SU-DHL-6 (cell line): Measurements from ENCODE around the gene RASSF10.

Experiments
- H2AFZ ChIP-seq: fragments of 200-600 bp; sonication (generic); 2 replicates; pipeline ENCODE4 v1.6.1; 2014; ENCODE audit warnings: low read depth, mild to moderate bottlenecking, moderate library complexity, mixed read lengths, antibody characterized with exemption, low read length; ENCODE audit not compliant: severe bottlenecking
- H3F3A ChIP-seq: fragments of 200-600 bp; shearing (Covaris generic); 2 replicates; pipeline ENCODE4 v1.6.0; 2016; ENCODE audit warnings: antibody characterized with exemption, mild to moderate bottlenecking; ENCODE audit not compliant: insufficient read depth
- H3K27ac ChIP-seq: fragments of 200-600 bp; sonication (generic); 2 replicates; pipeline ENCODE4 v1.5.1; 2016; ENCODE audit warnings: low read depth, mild to moderate bottlenecking, low read length, moderate library complexity, mixed read lengths
- H3K27me3 ChIP-seq: fragments of 200-600 bp; sonication (generic), shearing (Covaris generic); 2 replicates; pipeline ENCODE4 v1.6.0; 2014; ENCODE audit warnings: mild to moderate bottlenecking, low read length
- H3K36me3 ChIP-seq: fragments of 200-600 bp; sonication (generic); 2 replicates; pipeline ENCODE4 v1.6.1; 2014; ENCODE audit warnings: mild to moderate bottlenecking, low read length, mixed read lengths
- H3K4me2 ChIP-seq: fragments of 300-600, 200-600 bp; shearing (Covaris generic), sonication (generic); 2 replicates; pipeline ENCODE4 v1.6.0; 2014; ENCODE audit warnings: low read length, low read depth, mild to moderate bottlenecking; ENCODE audit not compliant: poor library complexity, severe bottlenecking
- H3K4me3 ChIP-seq: fragments of 200-600 bp; sonication (generic); 2 replicates; pipeline ENCODE4 v1.5.1; 2014; ENCODE audit warnings: antibody characterized with exemption, low read length, mild to moderate bottlenecking, mixed read lengths; ENCODE audit not compliant: insufficient read depth, poor library complexity, severe bottlenecking
- H3K79me2 ChIP-seq: fragments of 200-600 bp; sonication (generic); 2 replicates; pipeline ENCODE4 v1.6.1; 2014; ENCODE audit warnings: mild to moderate bottlenecking, low read length, moderate library complexity; ENCODE audit not compliant: insufficient read depth
- H3K9ac ChIP-seq: fragments of 200-600 bp; sonication (generic); 2 replicates; pipeline ENCODE4 v1.7.0; 2014; ENCODE audit warnings: mild to moderate bottlenecking, low read length
- H3K9me2 ChIP-seq: fragments of 200-600 bp; sonication (generic); replicated peaks from 2 replicates; pipeline ENCODE4 v1.6.1; 2014; ENCODE audit warnings: low read length; ENCODE audit not compliant: insufficient read depth
- H3K9me3 ChIP-seq: fragments of 200-600 bp; sonication (generic); 2 replicates; pipeline ENCODE4 v1.6.1; 2014; ENCODE audit warnings: low read length, mixed read lengths; ENCODE audit not compliant: insufficient read depth
- H4K20me1 ChIP-seq: fragments of 200-600 bp; sonication (generic); 2 replicates; pipeline ENCODE4 v1.6.1; 2014; ENCODE audit warnings: low read depth, mild to moderate bottlenecking, antibody characterized with exemption, low read length, moderate library complexity, mixed read lengths
- EZH2phosphoT487 ChIP-seq: fragments of 200-600 bp; sonication (generic), shearing (Covaris generic); conservative IDR thresholded peaks from 2 replicates; pipeline ENCODE4 v1.6.1; 2018; ENCODE audit warnings: mild to moderate bottlenecking, antibody characterized with exemption, low read length, moderate library complexity, mixed read lengths
- TF ChIP-seq, protein P1 (sequence below): fragments of 200-600 bp; sonication (generic); IDR thresholded peaks from one replicate; pipeline ENCODE4 v1.5.1; 2017; ENCODE audit warnings: antibody characterized with exemption, mild to moderate bottlenecking, low read length, moderate library complexity; ENCODE audit not compliant: insufficient read depth, poor library complexity, severe bottlenecking

RASSF10 gene

GRCh38 chr11:13035711-13036110 lies 26.6 kb downstream of the RASSF10 start:
- Histone ChIP-seq H3K79me2 (no peaks in the 10 kb centered on the region), H3F3A (no peaks in the 10 kb centered on the region), H3K27ac (no peak overlapping the region), H3K36me3 (no peaks in the 10 kb centered on the region), H2AFZ (no peak overlapping the region), H4K20me1 (no peaks in the 10 kb centered on the region), H3K9me2 (no peaks in the 10 kb centered on the region), H3K27me3 (no peaks in the 10 kb centered on the region), H3K4me2 (no peak overlapping the region), H3K9ac (no peak overlapping the region), H3K9me3 (no peaks in the 10 kb centered on the region), H3K4me3 (no peak overlapping the region)
- TF ChIP-seq EZH2phosphoT487: no peak
- TF ChIP-seq, protein P1, sequence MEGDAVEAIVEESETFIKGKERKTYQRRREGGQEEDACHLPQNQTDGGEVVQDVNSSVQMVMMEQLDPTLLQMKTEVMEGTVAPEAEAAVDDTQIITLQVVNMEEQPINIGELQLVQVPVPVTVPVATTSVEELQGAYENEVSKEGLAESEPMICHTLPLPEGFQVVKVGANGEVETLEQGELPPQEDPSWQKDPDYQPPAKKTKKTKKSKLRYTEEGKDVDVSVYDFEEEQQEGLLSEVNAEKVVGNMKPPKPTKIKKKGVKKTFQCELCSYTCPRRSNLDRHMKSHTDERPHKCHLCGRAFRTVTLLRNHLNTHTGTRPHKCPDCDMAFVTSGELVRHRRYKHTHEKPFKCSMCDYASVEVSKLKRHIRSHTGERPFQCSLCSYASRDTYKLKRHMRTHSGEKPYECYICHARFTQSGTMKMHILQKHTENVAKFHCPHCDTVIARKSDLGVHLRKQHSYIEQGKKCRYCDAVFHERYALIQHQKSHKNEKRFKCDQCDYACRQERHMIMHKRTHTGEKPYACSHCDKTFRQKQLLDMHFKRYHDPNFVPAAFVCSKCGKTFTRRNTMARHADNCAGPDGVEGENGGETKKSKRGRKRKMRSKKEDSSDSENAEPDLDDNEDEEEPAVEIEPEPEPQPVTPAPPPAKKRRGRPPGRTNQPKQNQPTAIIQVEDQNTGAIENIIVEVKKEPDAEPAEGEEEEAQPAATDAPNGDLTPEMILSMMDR: no peak

DNA sequence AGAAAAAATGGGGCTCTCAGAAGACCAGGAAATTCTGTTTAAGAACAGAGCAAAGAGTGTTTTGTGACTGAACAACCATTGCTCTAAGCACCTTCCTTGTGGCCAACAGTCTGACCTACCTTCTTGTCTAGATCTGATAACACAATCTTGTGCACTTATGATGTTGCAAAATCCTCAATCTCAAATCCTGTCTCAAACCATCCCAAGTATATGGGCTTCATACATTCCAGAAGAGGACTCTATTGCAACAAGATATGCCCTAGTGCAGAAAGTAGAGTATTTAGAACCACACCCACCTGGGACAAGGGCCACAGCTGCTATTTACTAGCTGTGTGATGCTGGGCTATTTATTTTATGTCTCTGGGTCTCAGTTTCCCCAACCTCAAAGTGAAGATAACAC lies 27.1 kb downstream of the RASSF10 start:
- Histone ChIP-seq H3K36me3 (no peaks in the 10 kb centered on the region), H3K79me2 (no peaks in the 10 kb centered on the region), H2AFZ (no peak overlapping the region), H4K20me1 (no peaks in the 10 kb centered on the region), H3K4me3 (no peak overlapping the region), H3K9me3 (no peaks in the 10 kb centered on the region), H3K27me3 (no peaks in the 10 kb centered on the region), H3F3A (no peaks in the 10 kb centered on the region), H3K4me2 (no peak overlapping the region), H3K9me2 (no peaks in the 10 kb centered on the region), H3K9ac (no peak overlapping the region), H3K27ac (no peak overlapping the region)
- TF ChIP-seq EZH2phosphoT487: no peak
- TF ChIP-seq, protein P1: no peak

DNA sequence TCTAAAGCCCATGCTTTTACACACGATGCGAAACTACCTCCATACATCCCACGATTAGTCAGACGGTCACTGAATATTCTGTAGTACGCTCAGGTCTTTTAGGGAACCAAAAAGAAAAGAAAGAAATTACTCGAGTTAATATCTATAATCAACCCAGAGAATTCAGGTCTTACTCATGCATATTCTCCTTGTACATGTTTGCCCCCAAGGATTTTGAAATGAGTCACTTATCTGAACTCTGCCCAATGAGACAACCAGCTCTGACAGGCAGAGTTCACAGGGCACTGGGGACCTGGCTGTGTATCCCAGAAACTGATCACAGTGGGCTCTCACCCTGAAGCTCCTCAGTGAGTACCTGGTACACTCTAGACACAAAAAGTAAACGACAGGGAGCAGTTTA lies 29.2 kb downstream of the RASSF10 start:
- Histone ChIP-seq H3K4me3 (no peak overlapping the region), H3K79me2 (no peaks in the 10 kb centered on the region), H4K20me1 (no peaks in the 10 kb centered on the region), H2AFZ (no peak overlapping the region), H3K9me3 (no peaks in the 10 kb centered on the region), H3K36me3 (no peaks in the 10 kb centered on the region), H3F3A (no peaks in the 10 kb centered on the region), H3K9ac (no peak overlapping the region), H3K4me2 (no peak overlapping the region), H3K9me2 (no peaks in the 10 kb centered on the region), H3K27me3 (no peaks in the 10 kb centered on the region), H3K27ac (no peak overlapping the region)
- no peak for TF ChIP-seq EZH2phosphoT487
- TF ChIP-seq, protein P1: no peak
